GM23338 (cell line): Measurements from ENCODE around the gene NFATC1.

Experiments used
- CREB1 ChIP-seq: fragments of 250-450 bp; sonication (Bioruptor Pico); IDR thresholded peaks from 2 replicates; pipeline ENCODE4 v1.5.0; 2020; ENCODE audit warnings: low read depth, mild to moderate bottlenecking, moderate library complexity
- CTCF ChIP-seq, 2 experiments: fragments of 200-600 bp in 1 of 2; sonication (generic) in 1 of 2; conservative IDR thresholded peaks; 2 replicates each; pipeline versions ENCODE4 v1.5.1 to v1.6.1; 2016 to 2017; ENCODE audit warnings: antibody characterized with exemption in 2 of 2, low read depth in 2 of 2, mild to moderate bottlenecking in 2 of 2, moderate library complexity in 1 of 2
- EZH2 ChIP-seq: fragments of 200-600 bp; sonication (generic); IDR thresholded peaks from one replicate; pipeline ENCODE4 v1.8.0; 2017; ENCODE audit warnings: antibody characterized with exemption, mild to moderate bottlenecking, low read depth; ENCODE audit not compliant: unreplicated experiment
- EZH2phosphoT487 ChIP-seq: fragments of 200-600 bp; sonication (generic); IDR thresholded peaks from one replicate; pipeline ENCODE4 v1.8.1; 2018; ENCODE audit warnings: antibody characterized with exemption; ENCODE audit not compliant: unreplicated experiment
- JUNB ChIP-seq: IDR thresholded peaks from one replicate; pipeline ENCODE4 v1.6.1; 2016; ENCODE audit warnings: antibody characterized with exemption; ENCODE audit not compliant: unreplicated experiment
- NANOG ChIP-seq: IDR thresholded peaks from 2 replicates; pipeline ENCODE4 v1.6.1; 2016; ENCODE audit warnings: antibody characterized with exemption, borderline replicate concordance
- POLR2AphosphoS5 ChIP-seq: IDR thresholded peaks from 2 replicates; pipeline ENCODE4 v1.6.1; 2016; ENCODE audit warnings: antibody characterized with exemption, low read depth
- STAT1 ChIP-seq: IDR thresholded peaks from one replicate; pipeline ENCODE4 v1.6.1; 2016; ENCODE audit warnings: antibody characterized with exemption; ENCODE audit not compliant: unreplicated experiment
- TF ChIP-seq, protein P1 (sequence below): IDR thresholded peaks from one replicate; pipeline ENCODE4 v1.6.1; 2018; ENCODE audit warnings: antibody characterized with exemption; ENCODE audit not compliant: unreplicated experiment

- TF ChIP-seq POLR2AphosphoS5 (no peak), CTCF (conservative IDR thresholded peaks at IDR 0.05; ENCODE audit: low read depth in 2 of 2) (no peak), EZH2phosphoT487 (no peak), EZH2 (no peak), NANOG (no peak), JUNB (no peak), STAT1 (no peak), CREB1 (CRISPR knock-in tag) (no peak)
- TF ChIP-seq, protein P1, sequence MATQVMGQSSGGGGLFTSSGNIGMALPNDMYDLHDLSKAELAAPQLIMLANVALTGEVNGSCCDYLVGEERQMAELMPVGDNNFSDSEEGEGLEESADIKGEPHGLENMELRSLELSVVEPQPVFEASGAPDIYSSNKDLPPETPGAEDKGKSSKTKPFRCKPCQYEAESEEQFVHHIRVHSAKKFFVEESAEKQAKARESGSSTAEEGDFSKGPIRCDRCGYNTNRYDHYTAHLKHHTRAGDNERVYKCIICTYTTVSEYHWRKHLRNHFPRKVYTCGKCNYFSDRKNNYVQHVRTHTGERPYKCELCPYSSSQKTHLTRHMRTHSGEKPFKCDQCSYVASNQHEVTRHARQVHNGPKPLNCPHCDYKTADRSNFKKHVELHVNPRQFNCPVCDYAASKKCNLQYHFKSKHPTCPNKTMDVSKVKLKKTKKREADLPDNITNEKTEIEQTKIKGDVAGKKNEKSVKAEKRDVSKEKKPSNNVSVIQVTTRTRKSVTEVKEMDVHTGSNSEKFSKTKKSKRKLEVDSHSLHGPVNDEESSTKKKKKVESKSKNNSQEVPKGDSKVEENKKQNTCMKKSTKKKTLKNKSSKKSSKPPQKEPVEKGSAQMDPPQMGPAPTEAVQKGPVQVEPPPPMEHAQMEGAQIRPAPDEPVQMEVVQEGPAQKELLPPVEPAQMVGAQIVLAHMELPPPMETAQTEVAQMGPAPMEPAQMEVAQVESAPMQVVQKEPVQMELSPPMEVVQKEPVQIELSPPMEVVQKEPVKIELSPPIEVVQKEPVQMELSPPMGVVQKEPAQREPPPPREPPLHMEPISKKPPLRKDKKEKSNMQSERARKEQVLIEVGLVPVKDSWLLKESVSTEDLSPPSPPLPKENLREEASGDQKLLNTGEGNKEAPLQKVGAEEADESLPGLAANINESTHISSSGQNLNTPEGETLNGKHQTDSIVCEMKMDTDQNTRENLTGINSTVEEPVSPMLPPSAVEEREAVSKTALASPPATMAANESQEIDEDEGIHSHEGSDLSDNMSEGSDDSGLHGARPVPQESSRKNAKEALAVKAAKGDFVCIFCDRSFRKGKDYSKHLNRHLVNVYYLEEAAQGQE: no peak
These were observed 28.2 kb upstream of the NFATC1 start for GRCh38 chr18:79367480-79367879.
